ENCODE measurements around the gene MAML2. TPM values are rescaled to one million over a fixed set of nuclear protein-coding genes. Genes with fewer than 3 reads are reported as not detected.

MAML2 gene
- total RNA-seq, 1 experiment from 2014 or later, result 2.7 TPM

GRCh38 chr11:96290631-96291030, 52.4 kb downstream of the MAML2 start:
- no peak overlapping the region for H3K27ac ChIP-seq (ENCODE audit: insufficient read length, low read depth, low read length)
- H3K9me3 ChIP-seq (ENCODE audit: control insufficient read depth, low read depth, low read length), result no peaks in the 10 kb centered on the region
- no peak overlapping the region for H4K91ac ChIP-seq (ENCODE audit: insufficient read length, low read depth, low read length)
- H3K23ac ChIP-seq (ENCODE audit: insufficient read length, low read depth, low read length), result no peak overlapping the region
- H3K14ac ChIP-seq (ENCODE audit: insufficient read depth, low read length), result no peak overlapping the region
- H2BK15ac ChIP-seq (ENCODE audit: low read depth, low read length), result no peak overlapping the region
- no peak overlapping the region for H3K4ac ChIP-seq (ENCODE audit: low read depth, low read length)
- Mint-ChIP-seq H3K27ac (no peak overlapping the region), H3K4me3 (no peak overlapping the region), H3K9me3 (peaks cover 2% of the 10 kb centered on the region in 2 experiments; a peak in 1 of 5 replicates), H3K27me3 (ENCODE audit: low read depth) (no peaks in the 10 kb centered on the region), H3K36me3 (ENCODE audit: insufficient read depth in 1 of 3, low read depth in 3 of 3) (peaks cover 0 to 1% (median 0%) of the 10 kb centered on the region in 3 experiments; a peak in 1 of 7 replicates), H3K4me1 (no peaks in the 10 kb centered on the region)
- H3K56ac ChIP-seq (ENCODE audit: insufficient read length, low read depth, low read length), result no peak overlapping the region
- H3K18ac ChIP-seq (ENCODE audit: insufficient read length, low read depth, low read length), result no peak overlapping the region
- H3K79me1 ChIP-seq (ENCODE audit: insufficient read depth, low read depth, low read length, poor library complexity, severe bottlenecking), result no peaks in the 10 kb centered on the region
- no peaks in the 10 kb centered on the region for H4K20me1 ChIP-seq (ENCODE audit: control insufficient read depth, insufficient read depth, insufficient read length)
- WGBS (ENCODE audit: extremely low coverage, insufficient read length, low lambda C conversion rate), result no CpG with 5 or more reads among the region's 1 CpG
- TF ChIP-seq, protein P1, sequence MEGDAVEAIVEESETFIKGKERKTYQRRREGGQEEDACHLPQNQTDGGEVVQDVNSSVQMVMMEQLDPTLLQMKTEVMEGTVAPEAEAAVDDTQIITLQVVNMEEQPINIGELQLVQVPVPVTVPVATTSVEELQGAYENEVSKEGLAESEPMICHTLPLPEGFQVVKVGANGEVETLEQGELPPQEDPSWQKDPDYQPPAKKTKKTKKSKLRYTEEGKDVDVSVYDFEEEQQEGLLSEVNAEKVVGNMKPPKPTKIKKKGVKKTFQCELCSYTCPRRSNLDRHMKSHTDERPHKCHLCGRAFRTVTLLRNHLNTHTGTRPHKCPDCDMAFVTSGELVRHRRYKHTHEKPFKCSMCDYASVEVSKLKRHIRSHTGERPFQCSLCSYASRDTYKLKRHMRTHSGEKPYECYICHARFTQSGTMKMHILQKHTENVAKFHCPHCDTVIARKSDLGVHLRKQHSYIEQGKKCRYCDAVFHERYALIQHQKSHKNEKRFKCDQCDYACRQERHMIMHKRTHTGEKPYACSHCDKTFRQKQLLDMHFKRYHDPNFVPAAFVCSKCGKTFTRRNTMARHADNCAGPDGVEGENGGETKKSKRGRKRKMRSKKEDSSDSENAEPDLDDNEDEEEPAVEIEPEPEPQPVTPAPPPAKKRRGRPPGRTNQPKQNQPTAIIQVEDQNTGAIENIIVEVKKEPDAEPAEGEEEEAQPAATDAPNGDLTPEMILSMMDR (conservative IDR thresholded peaks at IDR 0.05), result no peak
- H3K79me2 ChIP-seq (ENCODE audit: insufficient read depth, low read length), result no peaks in the 10 kb centered on the region
- H2BK12ac ChIP-seq (ENCODE audit: insufficient read length, low read depth, low read length), result no peak overlapping the region
- H3K4me1 ChIP-seq (ENCODE audit: insufficient read depth, low read length), result no peaks in the 10 kb centered on the region
- H4K8ac ChIP-seq (replicated peaks; ENCODE audit: insufficient read length, low read depth, low read length), result no peak overlapping the region
- no peaks in the 10 kb centered on the region for H3K27me3 ChIP-seq (ENCODE audit: insufficient read depth, low read length)
- no peak for DNase-seq
- no peak overlapping the region for H2AFZ ChIP-seq (ENCODE audit: low read length)
- no peak overlapping the region for H3T11ph ChIP-seq (ENCODE audit: low read length)
- H2BK120ac ChIP-seq (ENCODE audit: low read depth, low read length, poor library complexity, severe bottlenecking), result no peak overlapping the region
- no peak overlapping the region for H2AK5ac ChIP-seq (ENCODE audit: insufficient read length, low read length)
- H3K4me2 ChIP-seq (ENCODE audit: insufficient read depth, insufficient read length, low read length), result no peak overlapping the region
- H2BK5ac ChIP-seq (ENCODE audit: insufficient read length, low read length), result no peak overlapping the region
- H4K5ac ChIP-seq (ENCODE audit: insufficient read length, low read depth, low read length), result no peak overlapping the region
- no peak overlapping the region for H3K9ac ChIP-seq (ENCODE audit: extremely low read depth, insufficient read length, low read length)
- no peak overlapping the region for H2BK20ac ChIP-seq (ENCODE audit: low read depth, low read length, poor library complexity, severe bottlenecking)
- H3K23me2 ChIP-seq (ENCODE audit: insufficient read length, low read depth, low read length, poor library complexity, severe bottlenecking), result no peaks in the 10 kb centered on the region
